Measurements from ENCODE around the gene SLC8B1. TPM values are rescaled to one million over a fixed set of nuclear protein-coding genes. Genes with fewer than 3 reads are reported as not detected.

Gene SLC8B1
- total and polyA plus RNA-seq, 8 donors, result 13.0 to 39.1 (median 19.7) TPM

DNA sequence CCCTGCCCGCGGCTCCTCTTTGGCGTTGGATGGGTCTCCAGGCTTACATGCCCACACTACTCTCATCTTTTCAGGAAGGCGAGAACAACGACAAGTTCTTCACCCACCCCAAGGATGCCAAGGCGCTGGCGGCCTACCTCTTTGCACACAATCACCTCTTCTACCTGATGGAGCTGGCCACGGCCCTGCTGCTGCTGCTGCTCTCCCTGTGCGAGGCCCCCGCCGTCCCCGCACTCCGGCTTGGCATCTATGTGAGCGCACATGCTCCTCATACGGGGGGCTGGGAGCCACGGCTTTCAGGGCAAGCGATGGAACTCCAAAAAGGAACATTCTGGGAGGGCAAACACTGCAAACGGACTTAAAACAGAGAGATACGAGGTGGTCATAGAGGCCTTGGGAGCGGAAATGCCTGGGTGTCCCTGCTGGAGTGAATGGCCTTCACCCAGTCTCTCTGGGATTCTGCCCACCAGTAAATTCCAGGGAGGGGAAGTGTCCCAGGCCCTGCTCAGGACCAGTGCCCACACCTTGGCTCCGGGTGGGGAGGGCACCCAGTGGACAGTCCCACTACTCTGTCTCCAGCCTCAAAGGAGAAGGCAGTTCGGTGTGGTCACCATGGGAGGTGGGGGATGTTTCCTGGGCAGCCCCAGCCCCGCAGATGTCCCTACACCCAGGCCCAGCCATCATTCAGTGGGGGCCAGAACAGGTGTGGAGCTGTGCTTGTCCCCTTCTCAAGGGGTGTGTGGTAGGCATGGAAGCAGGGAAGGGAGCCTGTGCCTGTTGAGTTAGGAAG lies 68.6 kb downstream of the SLC8B1 start:
- Histone ChIP-seq H3K27me3 (no peaks in the 10 kb centered on the region), H3K4me3 (no peak overlapping the region), H3K27ac (no peak overlapping the region), H3K36me3 (peaks cover 5 to 43% (median 8%) of the 10 kb centered on the region in 3 donors), H3K4me1 (peaks cover 9 to 24% (median 19%) of the 10 kb centered on the region in 3 donors), H3K9me3 (no peaks in the 10 kb centered on the region)
- WGBS, 2 donors, result 92 to 94% methylated on average over 23 of the region's 23 CpGs
- ATAC-seq (no peak), FAIRE-seq (no peak), DNase-seq (peak in 2 of 6 donors; percentile 50 to 61)
- intact Hi-C loops (cut with DNase I), result no loop called here
- TF ChIP-seq, protein P1, sequence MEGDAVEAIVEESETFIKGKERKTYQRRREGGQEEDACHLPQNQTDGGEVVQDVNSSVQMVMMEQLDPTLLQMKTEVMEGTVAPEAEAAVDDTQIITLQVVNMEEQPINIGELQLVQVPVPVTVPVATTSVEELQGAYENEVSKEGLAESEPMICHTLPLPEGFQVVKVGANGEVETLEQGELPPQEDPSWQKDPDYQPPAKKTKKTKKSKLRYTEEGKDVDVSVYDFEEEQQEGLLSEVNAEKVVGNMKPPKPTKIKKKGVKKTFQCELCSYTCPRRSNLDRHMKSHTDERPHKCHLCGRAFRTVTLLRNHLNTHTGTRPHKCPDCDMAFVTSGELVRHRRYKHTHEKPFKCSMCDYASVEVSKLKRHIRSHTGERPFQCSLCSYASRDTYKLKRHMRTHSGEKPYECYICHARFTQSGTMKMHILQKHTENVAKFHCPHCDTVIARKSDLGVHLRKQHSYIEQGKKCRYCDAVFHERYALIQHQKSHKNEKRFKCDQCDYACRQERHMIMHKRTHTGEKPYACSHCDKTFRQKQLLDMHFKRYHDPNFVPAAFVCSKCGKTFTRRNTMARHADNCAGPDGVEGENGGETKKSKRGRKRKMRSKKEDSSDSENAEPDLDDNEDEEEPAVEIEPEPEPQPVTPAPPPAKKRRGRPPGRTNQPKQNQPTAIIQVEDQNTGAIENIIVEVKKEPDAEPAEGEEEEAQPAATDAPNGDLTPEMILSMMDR (IDR thresholded peaks at IDR 0.05), result no peak

DNA sequence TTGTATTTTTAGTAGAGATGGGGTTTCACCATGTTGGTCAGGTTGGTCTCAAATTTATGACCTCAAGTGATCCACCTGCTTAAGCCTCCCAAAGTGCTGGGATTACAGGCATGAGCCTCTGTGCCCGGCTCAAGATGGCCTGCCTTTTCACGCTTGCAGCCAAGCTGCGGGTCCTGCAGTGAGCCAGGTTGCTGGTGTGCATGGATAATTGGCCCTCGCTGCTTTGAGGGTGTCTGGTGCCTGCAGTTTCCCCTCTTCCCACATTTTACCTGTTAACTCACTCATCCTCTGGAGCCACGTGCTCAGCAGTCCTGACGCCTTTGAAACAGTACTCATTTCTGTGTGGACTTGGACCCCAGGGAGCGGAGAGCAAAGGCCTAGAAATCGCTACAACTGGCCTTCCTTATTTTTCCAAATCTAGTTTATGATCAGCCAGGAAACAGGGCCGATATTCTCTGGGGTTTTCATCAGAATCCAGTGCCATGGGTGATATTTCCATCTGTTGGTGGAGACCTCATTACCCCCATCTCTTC lies 71.4 kb downstream of the SLC8B1 start:
- Histone ChIP-seq H3K27me3 (no peaks in the 10 kb centered on the region), H3K4me3 (no peak overlapping the region), H3K4me1 (peaks cover 36 to 44% (median 37%) of the 10 kb centered on the region in 3 donors), H3K9me3 (no peaks in the 10 kb centered on the region), H3K27ac (peak overlapping the region in 3 of 4 donors; percentile 2 to 45 (median 20)), H3K36me3 (peaks cover 5 to 27% (median 8%) of the 10 kb centered on the region in 3 donors)
- no peak for ATAC-seq
- intact Hi-C loops (cut with DNase I), result no loop called here
- DNase-seq, result peak in 2 of 6 donors; percentile 23 to 37
- no peak for FAIRE-seq
- WGBS, 2 donors, result 91 to 95% methylated on average over 9 of the region's 9 CpGs
- TF ChIP-seq, protein P1 (IDR thresholded peaks at IDR 0.05), result no peak

DNA sequence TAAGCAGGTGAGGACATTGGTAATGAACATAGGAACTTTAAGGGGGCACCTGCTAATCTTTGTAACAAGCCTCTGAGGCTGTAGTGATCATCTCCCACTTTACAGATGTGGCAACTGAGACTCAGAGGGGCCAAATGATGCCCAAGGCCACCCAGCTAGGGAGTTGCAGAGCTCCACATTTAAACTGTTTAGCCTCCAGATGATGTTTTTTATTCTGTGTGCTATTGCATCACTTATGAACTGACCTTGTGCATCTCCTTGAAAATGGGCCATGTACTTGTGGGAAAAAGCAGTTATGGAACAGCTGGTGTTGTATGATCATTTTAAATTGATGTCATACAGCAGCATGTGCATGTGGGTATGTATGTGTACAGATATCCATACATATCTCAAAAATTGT lies 72.2 kb downstream of the SLC8B1 start:
- H3K27me3 ChIP-seq, result no peaks in the 10 kb centered on the region
- H3K36me3 ChIP-seq, result peaks cover 3 to 19% (median 3%) of the 10 kb centered on the region in 3 donors
- H3K9me3 ChIP-seq, result no peaks in the 10 kb centered on the region
- peaks cover 37 to 49% (median 39%) of the 10 kb centered on the region in 3 donors for H3K4me1 ChIP-seq
- H3K27ac ChIP-seq, result peak overlapping the region in 3 of 4 donors; percentile 20 to 45 (median 28)
- TF ChIP-seq, protein P1 (IDR thresholded peaks at IDR 0.05), result no peak
- ATAC-seq (peak; percentile 4 to 53 (median 27)), DNase-seq (peak in 2 of 6 donors; percentile 38 to 50), FAIRE-seq (no peak)
- intact Hi-C loops (cut with DNase I), result no loop called here
- no peak overlapping the region for H3K4me3 ChIP-seq

DNA sequence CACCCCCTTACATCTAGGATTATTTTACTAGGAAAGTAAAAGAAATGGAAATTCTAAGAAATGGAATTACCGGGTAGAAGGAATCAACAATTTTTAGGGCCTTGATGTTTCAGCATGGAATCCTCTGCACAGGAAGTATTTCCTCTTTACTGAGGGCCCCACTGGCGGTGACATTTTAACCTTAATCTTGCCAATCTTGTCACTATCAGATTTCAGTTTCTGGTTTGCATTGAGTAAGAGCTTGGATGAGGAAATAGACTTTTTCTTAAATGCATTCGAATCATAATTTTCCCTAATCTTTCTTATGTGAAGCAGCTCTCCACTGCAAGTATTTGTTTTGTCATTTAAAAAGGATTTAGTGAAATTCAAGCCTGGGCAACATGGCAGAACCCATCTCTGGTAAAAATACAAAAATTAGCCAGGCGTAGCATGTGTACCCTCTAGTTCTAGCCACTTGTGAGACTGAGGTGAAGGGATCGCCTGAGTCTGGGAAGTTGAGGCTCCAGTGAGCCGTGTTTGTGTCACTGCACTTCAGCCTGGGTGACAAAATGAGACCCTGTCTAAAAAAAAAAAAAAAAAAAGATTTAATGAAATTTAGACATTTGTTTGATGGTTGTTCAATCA lies 73.0 kb downstream of the SLC8B1 start:
- Histone ChIP-seq H3K27ac (peak overlapping the region in 3 of 4 donors; percentile 20 to 45 (median 28)), H3K4me1 (peaks cover 39 to 49% (median 39%) of the 10 kb centered on the region in 3 donors), H3K9me3 (no peaks in the 10 kb centered on the region), H3K27me3 (no peaks in the 10 kb centered on the region), H3K4me3 (no peak overlapping the region), H3K36me3 (peaks cover 0 to 11% (median 3%) of the 10 kb centered on the region in 3 donors)
- ATAC-seq (no peak), FAIRE-seq (no peak), DNase-seq (no peak)
- WGBS, 2 donors, result 72 to 79% methylated on average over 6 of the region's 6 CpGs
- intact Hi-C loops (cut with DNase I), result no loop called here
- TF ChIP-seq, protein P1 (IDR thresholded peaks at IDR 0.05), result no peak
